Measurements from ENCODE around the gene DDX28.
"Not testable (repeated sequence)": the region's sequence is repeated elsewhere in the genome, so short reads cannot be mapped to it uniquely, and the experiment has no call there.

Gene DDX28

DNA sequence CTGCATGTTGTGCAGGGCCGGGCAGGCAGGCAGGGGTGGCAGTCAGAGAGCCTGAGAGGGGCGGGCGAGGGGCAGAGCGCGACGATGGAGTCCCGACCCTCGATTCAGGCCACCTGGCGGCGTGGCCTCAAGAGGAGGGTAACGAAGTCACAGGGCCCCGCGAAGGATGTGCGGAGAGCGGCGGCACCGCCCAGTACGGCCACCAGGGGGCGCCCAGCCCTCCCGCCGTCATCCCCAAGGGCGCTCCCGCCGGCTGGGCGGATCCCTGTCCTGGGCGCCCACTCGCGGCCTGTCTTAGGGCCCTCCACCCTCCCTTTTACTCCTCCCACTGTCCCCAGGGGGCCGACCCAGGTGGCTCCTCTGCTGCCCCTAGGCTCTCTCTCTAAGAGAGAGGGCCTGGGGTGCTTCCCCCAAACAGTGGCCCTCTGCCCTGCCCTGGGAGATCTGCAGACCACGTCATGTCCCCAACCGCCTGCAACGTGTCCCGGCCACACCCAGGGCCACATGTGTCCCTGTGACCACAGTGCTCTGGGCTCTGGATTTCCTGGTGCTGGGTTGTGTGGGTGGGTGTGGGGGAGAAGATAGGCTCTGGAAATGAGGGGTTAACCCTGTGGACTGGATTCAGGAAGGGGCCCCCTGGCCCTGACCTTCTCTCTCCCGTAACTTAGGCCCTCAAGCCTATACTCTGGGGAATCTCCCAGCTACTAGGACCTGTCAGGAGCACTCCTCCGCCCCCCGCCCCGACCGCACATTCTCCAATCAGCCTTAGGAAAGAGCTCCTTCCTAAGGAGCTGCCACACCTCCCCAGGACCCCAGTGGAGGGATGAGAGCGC, 29.6 kb downstream of the DDX28 start:
- peak; percentile 84 to 94 (median 89) for DNase-seq

DNA sequence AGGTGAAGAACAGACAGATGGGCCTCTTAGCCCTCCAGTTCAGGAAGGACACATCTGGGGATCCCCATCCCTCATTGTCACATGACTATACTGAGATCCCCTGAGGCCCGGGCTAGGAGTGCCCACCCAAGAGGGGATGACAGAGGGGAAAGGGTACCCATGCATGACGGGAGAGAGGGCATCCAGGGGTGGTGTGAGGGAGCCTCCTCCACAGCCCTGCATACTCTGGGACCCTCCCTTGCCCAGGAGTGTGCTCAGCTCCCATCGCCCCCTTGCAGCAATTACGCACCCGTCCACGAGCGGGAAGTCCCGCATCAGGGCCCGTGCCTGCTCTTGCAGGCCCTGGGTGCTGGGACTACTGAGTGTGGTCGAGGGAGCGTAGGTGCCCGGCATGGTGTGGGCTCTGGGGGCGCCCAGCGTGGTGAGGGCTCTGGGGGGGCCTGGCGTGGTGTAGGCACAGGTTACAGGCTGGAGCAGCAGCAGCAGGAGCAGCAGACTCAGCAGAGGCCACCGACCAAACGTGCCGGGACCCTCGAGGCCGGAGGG, 30.3 kb downstream of the DDX28 start:
- DNase-seq = no peak

DNA sequence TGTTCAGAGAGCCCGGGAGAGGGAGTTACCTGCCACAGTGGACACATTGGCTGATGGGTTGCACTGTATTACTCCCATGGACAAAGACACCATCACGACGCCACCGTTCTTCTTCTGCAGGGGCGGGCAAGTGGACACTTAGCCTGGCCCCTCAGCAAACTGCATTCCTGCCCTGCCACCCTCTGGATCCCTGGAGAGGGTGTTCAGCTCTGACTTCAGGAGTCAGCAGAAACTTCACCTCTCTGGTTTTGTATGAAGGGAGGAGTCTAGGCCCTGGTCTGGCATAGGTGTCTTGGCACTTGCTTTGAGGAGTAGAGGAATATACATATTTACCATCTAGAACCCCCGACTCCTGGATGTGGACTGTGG, 33.0 kb downstream of the DDX28 start:
- DNase-seq = no peak

DNA sequence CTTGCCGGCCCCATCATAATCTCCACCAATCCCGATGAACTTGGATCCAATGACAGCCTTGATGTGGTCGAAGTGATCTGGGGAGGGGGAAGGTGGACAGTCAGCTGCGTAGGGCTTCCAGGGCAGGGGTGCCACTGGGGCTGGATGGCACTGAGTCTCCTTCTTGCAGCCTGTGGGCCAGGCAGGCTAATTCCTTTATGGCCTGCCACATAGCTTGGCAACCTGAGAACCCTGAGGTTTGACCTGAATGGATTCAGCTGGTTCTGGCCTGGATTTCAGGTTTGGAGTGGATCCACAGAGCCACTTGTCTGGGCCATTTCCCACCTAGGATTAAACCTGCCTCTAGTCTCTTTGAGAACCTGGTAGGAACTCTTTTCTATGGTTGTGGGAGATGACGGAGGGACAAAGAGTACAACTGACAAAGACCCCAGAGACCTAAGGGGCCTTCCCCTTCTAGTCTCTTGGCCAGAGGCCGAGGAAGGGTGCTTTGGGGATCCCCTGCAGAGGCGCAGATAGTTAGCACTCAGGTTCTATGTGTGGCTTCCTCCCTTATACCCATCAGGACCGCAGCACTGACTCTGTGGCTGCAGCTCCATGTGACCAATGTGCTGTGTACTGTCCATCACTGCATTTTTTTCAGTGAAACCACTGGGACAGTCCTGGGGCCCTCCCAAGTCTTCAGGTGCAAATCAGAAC, 33.6 kb downstream of the DDX28 start:
- DNase-seq = no peak

DNA sequence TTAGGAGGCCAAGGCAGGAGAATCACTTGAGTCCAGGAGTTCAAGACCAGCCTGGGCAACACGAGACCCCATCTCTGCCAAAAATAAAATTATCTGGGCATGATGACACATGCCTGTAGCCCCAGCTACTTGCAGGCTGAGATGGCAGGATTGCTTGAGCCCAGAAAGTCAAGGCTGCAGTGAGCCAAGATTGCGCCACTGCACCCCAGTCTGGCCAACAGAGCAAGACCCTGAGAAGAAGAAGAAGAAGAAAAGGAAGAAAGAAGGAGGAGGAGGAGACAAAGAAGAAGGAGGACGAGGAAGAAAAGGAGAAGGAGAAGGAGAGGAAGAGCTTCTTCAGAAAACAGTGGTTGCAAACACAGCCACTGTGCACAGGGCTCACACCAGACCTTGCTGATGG, 34.4 kb downstream of the DDX28 start:
- DNase-seq = no peak

DNA sequence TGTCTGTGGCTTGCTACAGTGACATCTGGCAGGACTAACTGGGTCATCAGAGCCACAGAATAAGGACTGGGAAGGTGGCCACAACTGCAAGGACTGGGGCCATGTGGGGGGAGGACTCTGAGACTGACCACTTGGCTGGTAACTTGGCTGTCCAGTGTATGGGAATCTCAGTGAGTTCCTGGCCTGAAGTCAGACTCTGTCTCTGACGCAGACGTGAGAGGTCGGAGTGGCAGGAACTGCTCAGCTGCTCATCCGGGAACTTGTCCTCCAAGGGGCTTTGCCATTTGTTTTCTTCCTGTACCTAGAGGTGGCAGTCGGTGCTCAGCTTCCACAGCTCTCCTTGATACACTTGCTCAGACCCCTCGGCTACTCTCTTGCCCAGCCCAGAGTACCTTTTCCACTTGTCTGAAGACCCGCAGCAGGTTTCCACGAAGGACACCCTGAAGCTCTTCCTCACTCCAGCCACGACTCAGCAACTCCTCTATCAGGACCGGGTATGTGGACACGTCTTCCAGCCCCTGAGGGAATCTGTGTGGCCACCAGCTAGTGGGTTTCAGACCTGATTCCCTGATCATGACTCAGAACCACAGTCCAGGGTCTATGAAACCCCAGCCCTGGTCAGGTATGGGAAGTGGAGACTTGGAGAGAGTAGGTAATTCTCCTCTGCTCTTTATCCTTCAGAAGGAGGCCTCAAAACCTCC, 35.4 kb downstream of the DDX28 start:
- DNase-seq = no peak

DNA sequence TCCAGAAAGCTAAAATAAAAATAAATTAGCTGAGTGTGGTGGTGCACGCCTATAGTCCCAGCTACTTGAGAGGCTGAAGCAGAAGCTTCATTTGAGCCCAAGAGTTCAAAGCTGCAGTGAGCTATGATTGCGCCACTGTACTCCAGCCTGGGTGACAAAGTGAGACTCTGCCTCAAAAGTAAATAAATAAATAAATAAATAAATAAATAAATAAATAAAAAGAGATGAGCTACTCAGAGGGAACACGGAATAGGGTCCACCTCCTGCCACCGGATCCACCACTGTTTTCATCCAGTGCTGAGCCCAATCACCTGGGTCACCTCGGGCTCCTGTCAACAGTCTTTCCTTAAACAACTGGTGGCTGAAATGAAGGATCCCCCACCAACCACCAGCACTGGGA, 36.1 kb downstream of the DDX28 start:
- no peak for DNase-seq

DNA sequence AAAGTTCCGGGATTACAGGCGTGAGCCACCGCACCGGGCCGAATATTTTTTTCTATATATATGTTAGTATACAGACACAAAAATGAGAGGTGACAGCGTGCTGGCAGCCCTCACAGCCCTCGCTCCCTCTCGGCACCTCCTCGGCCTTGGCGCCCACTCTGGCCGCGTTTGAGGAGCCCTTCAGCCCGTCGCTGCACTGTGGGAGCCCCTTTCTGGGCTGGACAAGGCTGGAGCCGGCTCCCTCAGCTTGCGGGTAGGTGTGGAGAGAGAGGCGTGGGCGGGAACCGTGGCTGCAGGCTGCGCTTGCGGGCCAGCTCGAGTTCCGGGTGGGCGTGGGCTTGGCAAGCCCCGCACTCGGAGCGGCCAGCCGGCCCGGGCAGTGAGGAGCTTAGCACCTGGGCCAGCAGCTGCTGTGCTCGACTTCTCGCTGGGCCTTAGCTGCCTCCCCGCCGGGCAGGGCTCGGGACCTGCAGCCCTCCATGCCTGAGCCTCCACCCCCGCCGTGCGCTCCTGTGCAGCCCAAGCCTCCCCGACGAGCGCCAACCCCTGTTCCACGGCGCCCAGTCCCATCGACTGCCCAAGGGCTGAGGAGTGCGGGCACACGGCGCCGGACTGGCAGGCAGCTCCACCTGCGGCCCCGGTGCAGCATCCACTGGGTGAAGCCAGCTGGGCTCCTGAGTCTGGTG, 40.9 kb downstream of the DDX28 start:
- no peak for DNase-seq

DNA sequence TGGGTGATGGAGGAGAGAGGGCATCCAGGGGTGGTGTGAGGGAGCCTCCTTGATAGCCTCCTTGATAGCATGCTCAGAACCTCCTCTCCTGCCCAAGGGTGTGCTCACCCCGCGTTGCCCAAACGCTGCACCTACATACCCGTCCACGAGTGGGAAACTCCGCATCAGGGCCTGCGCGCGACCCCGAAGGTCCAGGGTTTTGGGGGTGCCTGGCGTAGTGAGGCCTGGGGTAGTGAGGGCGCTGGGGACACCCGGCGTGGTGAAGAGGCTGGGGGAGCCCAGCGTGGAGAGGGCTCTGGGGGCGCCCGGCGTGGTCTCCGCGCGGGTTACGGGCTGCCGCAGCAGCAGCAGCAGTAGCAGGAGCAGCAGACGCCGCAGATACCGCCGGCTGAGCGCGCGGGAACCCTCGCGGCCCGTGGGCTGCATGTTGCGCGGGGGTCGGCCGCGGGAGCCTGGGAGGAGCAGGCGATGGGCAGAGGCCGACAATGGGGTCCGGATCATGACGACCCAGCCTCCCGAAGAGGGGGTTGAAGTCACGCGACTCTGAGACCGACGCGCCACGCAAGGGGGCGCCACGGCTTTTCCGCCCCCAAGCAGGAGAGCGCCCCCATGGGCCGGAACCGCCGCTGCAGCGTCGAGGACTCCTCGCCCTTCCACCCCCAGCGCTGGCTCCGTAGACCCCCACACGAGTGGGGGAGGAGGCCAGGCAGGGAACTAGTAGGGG, 42.9 kb downstream of the DDX28 start, which contains the start of gene DPEP3:
Gene DPEP3, minus strand, starts transcription at position 545 of the 724 bp plus-strand sequence. Its CDS starts 119 bp downstream, at position 426.
- DNase-seq = peak in 1 of 3 donors; percentile 17

DNA sequence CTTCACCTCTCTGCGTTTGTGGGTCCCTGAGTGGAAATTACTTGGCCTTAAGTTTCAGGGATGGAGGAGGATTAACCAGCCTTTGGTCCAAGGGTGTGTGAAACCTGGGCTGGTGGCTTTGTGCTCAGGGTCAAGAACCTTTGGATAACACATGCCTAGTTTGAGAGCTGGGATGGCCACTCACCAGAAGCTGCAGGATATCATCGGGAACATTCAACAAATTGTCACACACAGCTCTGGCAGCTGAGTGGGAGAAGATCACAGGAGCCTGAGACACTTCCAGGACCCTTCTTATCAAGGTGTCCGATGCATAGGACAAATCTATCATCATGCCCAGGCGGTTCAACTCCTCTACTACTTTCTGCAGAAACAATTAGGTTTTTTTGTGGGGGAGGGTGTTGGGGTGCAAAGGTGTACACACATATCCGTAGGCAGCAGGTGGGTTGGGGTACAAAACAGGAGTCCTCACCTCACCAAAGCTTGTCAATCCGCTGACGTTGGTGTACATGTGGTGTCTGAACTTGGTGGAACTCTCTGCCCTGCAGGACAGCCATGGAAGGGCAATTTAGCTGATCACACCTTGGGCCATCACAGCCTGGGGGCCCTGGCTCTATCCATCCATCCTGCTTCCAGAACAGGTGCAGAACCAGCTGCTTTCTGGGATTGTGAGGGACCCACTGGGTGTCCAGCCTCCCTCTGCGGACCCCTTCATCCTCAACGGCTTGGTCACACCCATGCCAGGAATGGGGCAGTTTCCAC, 45.4 kb downstream of the DDX28 start:
- no peak for DNase-seq

DNA sequence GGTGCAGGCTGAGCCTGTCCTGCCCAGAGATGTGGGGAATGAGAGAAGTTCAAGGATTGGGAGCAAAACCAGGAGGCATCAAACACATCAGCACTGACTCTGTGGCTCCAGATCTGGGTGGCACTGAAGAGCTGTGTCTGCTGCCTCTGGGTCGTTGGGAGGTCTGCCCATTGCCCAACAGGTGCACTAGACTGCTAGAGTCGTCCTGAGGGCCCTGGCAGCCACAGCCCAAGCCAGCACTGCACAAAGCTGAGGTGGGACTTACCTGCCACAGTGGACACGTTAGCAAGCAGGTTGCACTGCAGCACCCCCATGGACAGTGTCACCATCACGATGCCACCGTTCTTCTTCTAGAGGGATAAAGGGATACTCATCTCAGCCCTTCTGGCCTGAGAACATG, 46.0 kb downstream of the DDX28 start:
- DNase-seq = no peak

DNA sequence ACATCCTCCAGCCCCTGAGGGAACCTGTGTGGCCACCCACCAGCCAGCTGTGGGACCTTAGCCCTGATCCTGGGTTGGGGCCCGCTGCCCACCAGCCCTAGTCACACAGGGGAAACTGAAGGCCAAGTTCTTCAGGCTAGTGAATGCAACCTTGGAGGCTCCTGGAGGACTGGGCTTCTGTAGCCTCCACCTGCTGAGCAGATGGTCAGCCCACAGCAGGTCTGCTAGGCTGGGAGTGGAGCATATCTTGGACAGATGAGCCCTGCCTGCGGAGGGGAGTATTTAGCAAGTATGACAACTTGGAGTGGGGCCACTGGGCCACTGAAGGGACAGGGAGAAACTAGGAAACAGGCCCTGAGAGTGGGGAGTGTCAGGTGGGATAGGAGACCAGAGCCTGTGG, 46.8 kb downstream of the DDX28 start:
- no peak for DNase-seq

DNA sequence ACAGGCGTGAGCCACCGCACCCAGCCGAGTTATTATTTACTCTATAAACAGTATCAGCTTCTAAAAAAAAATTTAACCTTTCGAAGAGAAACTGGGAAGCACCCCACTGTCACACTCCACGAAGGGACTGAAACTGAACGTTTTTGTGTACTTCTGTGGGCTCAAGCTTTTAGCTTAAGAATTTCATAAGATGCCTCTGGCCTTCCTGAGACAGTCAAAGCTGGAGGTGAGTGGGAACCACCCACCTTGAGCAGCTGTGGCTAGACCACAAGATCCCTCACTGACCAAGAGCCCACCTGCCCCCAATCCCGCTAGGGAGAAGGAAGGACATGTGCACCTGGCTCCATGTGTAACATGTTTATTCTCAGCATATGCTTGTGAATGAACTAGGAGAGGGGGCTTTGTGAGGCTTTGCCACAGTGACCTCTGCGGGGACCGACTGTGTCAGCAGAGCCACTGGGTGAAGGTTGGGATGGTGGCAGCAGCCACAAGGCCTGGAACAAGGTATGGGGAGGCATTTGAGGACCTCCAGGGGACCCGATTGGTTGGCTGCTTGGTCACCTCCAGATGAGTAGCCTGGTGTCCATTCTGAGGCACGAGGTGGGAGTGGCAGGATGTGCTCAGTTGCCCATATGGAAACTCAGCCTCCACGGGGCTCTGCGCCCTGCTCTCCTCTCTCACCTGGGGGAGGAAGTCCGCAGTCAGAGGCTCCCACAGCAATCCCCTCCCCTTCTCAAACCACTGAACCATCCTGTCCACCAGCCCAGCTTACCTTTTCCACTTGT, 47.5 kb downstream of the DDX28 start:
- DNase-seq = no peak

DNA sequence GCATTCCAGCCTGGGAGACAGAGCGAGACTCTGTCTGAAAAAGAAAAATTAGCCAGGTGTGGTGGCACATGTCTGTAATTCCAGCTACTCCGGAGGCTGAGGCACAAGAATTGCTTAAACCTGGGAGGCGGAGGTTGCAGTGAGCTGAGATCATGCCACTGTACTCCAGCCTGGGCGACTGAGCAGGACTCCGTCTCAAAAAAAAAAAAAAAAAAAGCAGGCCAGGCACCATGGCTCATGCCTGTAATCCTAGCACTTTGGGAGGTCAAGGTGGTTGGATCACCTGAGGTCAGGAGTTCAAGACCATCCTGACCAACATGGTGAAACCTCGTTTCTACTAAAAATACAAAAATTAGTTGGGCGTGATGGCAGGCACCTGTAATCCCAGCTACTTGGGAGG, 50.7 kb downstream of the DDX28 start:
- not testable (repeated sequence) for DNase-seq

DNA sequence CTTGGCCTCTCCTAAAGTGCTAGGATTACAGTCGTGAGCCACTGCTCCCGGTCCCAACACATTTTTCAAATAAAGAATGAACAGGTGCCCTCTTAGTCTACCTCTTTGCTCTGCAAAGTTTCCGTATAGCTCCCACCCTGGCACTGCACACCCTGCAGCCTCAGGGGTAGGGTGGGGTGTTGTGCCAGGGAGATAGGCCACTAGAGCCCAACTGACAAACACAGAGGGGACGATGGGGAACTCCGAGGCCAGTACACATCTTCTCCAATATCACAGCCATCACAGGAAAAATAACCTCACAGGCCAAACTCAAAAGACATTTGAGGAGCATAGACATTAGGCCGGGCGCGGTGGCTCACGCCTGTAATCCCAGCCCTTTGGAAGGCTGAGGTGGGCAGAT, 51.9 kb downstream of the DDX28 start:
- DNase-seq = no peak

Data from suppressor macrophage treated with lipopolysaccharide for 1 hour (primary cell).